ENCODE data around the gene RAB11FIP5.
"Not testable (repeated sequence)": the region's sequence is repeated elsewhere in the genome, so short reads cannot be mapped to it uniquely, and the experiment has no call there.

The RAB11FIP5 gene

GRCh38 chr2:73112913-73113854 is at the start of gene RAB11FIP5:
TSS of gene RAB11FIP5 (minus strand) at chr2:73112948. CDS start at chr2:73112777, 171 bp downstream.
- peak; percentile 10 for DNase-seq

- no peak for DNase-seq
Measured at GRCh38 chr2:73156539-73157124, 43.9 kb upstream of the RAB11FIP5 start.

- no peak for DNase-seq
Measured at GRCh38 chr2:73142937-73143336, 30.2 kb upstream of the RAB11FIP5 start.

- DNase-seq, result no peak
Measured at GRCh38 chr2:73141896-73142295, 29.1 kb upstream of the RAB11FIP5 start.

- DNase-seq, result no peak
Measured at GRCh38 chr2:73135236-73135635, 22.5 kb upstream of the RAB11FIP5 start.

- no peak for DNase-seq
Measured at GRCh38 chr2:73134471-73134870, 21.7 kb upstream of the RAB11FIP5 start.

DNA sequence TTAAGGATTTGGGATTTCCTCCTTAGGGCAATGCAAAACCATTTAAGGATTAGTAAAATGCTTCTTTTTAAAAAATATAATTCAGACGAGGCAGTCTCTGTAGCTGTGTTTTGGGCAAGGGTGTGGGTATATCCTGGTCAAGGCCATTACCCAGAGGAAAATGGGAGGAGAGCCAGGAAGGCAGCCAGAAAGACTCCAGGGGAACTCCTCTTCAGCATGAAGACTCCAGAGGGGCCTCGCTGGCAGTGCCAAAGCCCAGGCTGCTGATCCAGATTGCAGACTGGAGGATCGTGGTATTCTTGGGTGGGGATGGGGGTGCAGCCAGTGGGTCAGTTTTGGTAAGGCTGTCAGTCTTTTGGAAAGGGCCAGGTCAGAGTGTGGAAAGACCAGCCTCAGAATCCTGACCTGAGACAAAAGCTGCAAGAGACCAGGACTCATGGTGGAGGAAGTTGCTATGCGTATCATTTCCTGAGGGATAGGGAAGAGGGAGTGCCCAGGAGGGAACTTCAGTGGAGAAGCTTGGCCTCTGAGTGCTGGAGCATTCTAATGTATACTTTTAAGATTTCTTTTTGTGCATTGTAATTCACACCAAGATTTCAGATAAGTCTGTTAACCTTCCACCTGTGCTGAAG is 20.9 kb upstream of the RAB11FIP5 start:
- no peak for DNase-seq

DNA sequence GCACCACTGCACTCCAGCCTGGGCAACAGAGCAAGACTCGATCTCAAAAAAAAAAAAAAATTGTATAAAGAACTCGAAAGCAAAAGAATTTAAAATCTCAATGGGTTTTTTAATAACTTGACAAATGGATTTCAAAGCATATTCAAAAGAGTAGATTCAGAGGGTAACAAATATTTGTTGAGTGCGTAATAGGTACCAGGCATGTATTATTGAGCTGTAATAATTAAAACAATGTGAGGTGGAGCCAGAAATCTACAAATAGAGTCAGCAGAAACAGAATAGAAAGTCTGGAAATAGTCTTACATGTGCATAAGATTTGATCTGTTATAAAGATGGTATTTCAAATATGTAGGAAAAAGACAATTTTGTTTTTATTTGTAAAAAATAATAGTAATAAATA is 19.1 kb upstream of the RAB11FIP5 start:
- DNase-seq, result no peak

DNA sequence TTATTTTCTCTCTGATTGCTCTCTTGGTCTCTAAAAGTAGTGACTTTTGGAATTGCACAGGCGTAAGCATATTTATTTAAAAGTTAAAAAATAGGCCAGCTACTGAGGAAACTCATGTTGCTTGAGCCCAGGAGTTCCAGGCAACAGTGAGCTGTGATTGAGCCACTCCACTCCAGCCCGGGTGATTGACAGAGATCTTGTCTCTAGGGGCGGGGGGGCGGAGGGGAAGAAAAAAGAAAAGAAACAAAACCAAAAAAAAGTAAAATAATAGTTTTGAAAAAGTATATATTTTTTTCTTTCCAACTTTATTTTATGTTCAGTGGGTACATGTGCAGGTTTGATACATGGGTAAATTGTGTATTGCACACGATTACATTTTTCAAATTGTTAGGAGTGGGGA is 18.0 kb upstream of the RAB11FIP5 start:
- no peak for DNase-seq

DNA sequence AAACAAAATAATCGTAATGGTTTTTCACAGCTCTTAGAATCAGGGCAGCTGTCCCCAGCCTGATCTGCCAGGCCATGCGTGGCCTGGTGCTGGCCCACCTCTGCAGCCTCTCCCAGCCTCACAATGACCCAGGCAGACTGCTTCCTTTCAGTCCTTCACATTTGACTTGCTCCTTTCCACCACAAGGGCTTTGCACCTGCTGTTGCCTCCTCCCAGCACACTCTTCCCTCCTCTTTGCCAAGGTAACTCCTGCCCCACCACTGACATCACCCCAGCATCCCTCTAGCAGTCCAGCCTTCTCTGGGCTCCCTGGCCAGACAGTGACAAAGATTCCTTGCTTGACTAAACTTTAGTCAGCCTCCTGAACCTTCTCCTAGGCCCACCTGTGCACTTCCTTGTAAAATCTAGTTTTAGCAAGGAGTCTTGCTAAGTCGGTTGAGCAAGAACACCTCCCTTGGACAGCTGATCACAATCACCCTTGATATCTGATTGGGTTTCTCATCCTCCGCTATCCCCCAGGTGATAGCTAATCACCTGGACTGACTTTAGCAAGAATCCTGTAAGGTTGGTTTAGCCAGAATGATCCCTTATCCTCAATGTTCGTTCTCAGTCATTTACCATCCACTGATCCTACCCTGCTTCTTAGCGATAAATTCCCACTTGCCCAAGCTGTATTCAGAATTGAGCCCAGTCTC is 16.2 kb upstream of the RAB11FIP5 start:
- DNase-seq, result no peak

DNA sequence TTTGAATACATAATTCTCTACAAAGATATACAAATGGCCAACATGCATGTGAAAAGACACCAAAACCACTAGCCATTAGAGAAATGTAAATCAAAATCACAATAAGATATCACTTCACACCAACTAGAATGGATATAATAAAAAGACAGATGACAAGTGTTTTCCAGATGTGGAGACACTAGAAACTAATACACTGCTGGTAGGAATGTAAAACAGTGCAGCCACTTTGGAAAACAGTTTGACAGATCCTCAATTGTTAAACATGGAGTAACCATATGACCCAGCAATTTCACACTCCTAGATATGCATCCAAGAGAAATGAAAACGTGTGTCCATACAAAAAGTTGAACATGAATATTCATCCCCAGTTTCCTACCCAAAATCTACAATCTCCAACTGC is 9.8 kb upstream of the RAB11FIP5 start:
- no peak for DNase-seq

- not testable (repeated sequence) for DNase-seq
Measured at GRCh38 chr2:73119611-73120239, 7.0 kb upstream of the RAB11FIP5 start.

- no peak for DNase-seq
Measured at GRCh38 chr2:73117441-73117840, 4.7 kb upstream of the RAB11FIP5 start.

GRCh38 chr2:73116182-73116960 is 3.6 kb upstream of the RAB11FIP5 start:
- no peak for DNase-seq

- DNase-seq, result no peak
Measured at GRCh38 chr2:73114273-73114867, 1.6 kb upstream of the RAB11FIP5 start.

DNA sequence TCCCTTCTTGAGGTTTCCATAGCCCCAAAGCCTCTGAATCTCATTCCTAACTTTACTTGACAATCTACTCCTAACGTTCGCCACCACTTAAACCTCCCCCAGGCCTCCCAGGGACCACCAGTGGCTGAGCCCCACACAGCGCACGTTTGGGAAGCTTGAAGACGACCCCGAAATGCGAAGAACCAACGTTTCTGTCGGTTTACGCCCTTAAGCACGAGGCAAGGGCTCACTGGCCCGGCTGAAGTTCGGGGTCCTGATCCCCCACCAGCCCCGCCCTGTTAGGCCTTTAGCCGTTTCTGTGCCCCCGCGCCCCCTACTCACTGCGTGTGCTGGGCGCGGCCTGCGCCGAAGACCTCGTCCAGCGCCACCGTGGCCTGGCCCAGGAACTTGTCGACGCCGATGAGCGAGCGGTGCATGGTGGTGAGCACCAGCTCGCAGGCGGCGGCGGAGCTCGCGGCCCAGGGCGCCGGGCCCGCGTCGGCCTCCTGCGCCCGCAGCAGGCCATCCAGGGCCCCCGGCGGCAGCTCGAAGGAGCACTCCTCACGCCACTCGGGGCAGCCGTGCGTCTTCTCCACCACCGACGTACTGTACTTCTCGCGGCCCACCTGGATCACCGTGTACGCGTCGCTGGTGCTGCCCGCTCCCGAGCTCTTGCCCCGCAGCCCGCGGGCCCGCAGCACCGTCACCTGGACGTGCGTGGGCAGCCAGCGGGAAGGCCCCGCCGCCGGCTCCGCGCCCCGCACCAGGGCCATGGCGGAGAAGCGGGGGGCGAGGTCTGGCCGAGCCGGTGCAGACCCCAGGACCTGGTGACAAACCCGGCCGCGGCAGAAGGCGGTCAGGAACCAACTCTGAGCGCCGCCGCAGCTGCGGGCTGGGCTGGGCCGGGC is 479 bp downstream of the RAB11FIP5 start:
- no peak for DNase-seq

- DNase-seq, result no peak
Measured at GRCh38 chr2:73111073-73112025, 1.4 kb downstream of the RAB11FIP5 start.

- no peak for DNase-seq
Measured at GRCh38 chr2:73110168-73111072, 2.3 kb downstream of the RAB11FIP5 start.
